HG03103 (cell line): ENCODE results near the gene HOXA7.

Source experiments
- ATAC-seq: cut with Tn5 transposase; IDR thresholded peaks from one replicate; pipeline ENCODE4 v1.9.1; 2021; ENCODE audit warnings: low read depth; ENCODE audit not compliant: unreplicated experiment

HOXA7 gene

GRCh38 chr7:27111042-27111750 is 45.3 kb downstream of the HOXA7 start:
- ATAC-seq, result no peak

GRCh38 chr7:27110186-27111031 is 46.1 kb downstream of the HOXA7 start:
- no peak for ATAC-seq

GRCh38 chr7:27109466-27110185 is 46.8 kb downstream of the HOXA7 start:
- no peak for ATAC-seq

GRCh38 chr7:27108390-27109127 is 47.9 kb downstream of the HOXA7 start:
- no peak for ATAC-seq

- no peak for ATAC-seq
Observed at GRCh38 chr7:27107391-27108381, 48.8 kb downstream of the HOXA7 start.

GRCh38 chr7:27106901-27107240 is 49.6 kb downstream of the HOXA7 start:
- ATAC-seq, result no peak

GRCh38 chr7:27106181-27106900 is 50.1 kb downstream of the HOXA7 start:
- no peak for ATAC-seq

GRCh38 chr7:27105301-27106031 is 51.0 kb downstream of the HOXA7 start:
- ATAC-seq, result no peak

- no peak for ATAC-seq
Observed at GRCh38 chr7:27104341-27105058, 52.0 kb downstream of the HOXA7 start.
